Gastrocnemius medialis (tissue), 4 donors: ENCODE results near the gene SRD5A3.

Source experiments
- CTCF ChIP-seq, 5 experiments: fragments of 450-650 bp in 3 of 5; fragments of 200-600 bp in 2 of 5; sonication (generic) in 2 of 5; IDR thresholded peaks in 4 of 5; conservative IDR thresholded peaks in 1 of 5; 1 replicate in 4 of 5; 2 replicates in 1 of 5; pipeline ENCODE4 v1.5.1; 2016 to 2019; ENCODE audit warnings: antibody characterized with exemption in 5 of 5, mild to moderate bottlenecking in 3 of 5, moderate library complexity in 3 of 5
- POLR2A ChIP-seq, 2 donors: fragments of 450-650 bp; IDR thresholded peaks; one replicate each; pipeline ENCODE4 v1.6.1; 2017; ENCODE audit warnings: antibody characterized with exemption in 2 of 2, mild to moderate bottlenecking in 2 of 2, moderate library complexity in 2 of 2

GRCh38 chr4:55358246-55358645, 12.2 kb downstream of the SRD5A3 start:
- TF ChIP-seq CTCF (IDR thresholded peaks at IDR 0.05 in 4 of 5, conservative IDR thresholded peaks at IDR 0.05 in 1 of 5) = no peak
- no peak for TF ChIP-seq POLR2A (IDR thresholded peaks at IDR 0.05)
